K562 (cell line): ENCODE measurements around the gene PLA2G2C. TPM values are rescaled to one million over a fixed set of nuclear protein-coding genes. Genes with fewer than 3 reads are reported as not detected.

ENCODE experiments used
- ARID2 ChIP-seq: fragments of 450-650 bp; IDR thresholded peaks from 2 replicates; pipeline ENCODE4 v1.6.1; 2017; ENCODE audit warnings: antibody characterized with exemption, mild to moderate bottlenecking
- EGR1 ChIP-seq: fragments of 450-650 bp; conservative IDR thresholded peaks from 2 replicates; pipeline ENCODE4 v1.6.1; 2017; ENCODE audit warnings: mild to moderate bottlenecking
- ETV6 ChIP-seq, 3 experiments: fragments of 150-350 bp in 1 of 3; sonication (generic) in 1 of 3; formaldehyde crosslinking in 1 of 3; IDR thresholded peaks; 2 replicates each; pipeline versions ENCODE4 v1.6.1 to v1.8.0; 2014 to 2022; ENCODE audit warnings: borderline replicate concordance in 2 of 3, low read depth in 2 of 3, antibody characterized with exemption in 1 of 3, low read length in 1 of 3, mild to moderate bottlenecking in 1 of 3, missing genetic modification reagents in 1 of 3
- HDAC2 ChIP-seq: fragments of 450-650 bp; IDR thresholded peaks from 2 replicates; pipeline ENCODE4 v1.6.1; 2016; ENCODE audit warnings: mild to moderate bottlenecking
- HLTF ChIP-seq: fragments of 450-650 bp; IDR thresholded peaks from 2 replicates; pipeline ENCODE4 v1.6.1; 2016
- KAT2B ChIP-seq: IDR thresholded peaks from one replicate; pipeline ENCODE4 v1.6.1; 2012; ENCODE audit warnings: low read depth, mild to moderate bottlenecking, control low read depth, inconsistent platforms, low read length, moderate library complexity
- MIER1 ChIP-seq: fragments of 450-650 bp; IDR thresholded peaks from 2 replicates; pipeline ENCODE4 v1.6.1; 2016; ENCODE audit warnings: antibody characterized with exemption, mild to moderate bottlenecking, low read depth
- SMC3 ChIP-seq: conservative IDR thresholded peaks from 2 replicates; pipeline ENCODE4 v1.6.1; 2011; ENCODE audit warnings: low read depth, low read length, improper control_type of control experiment; ENCODE audit not compliant: insufficient read depth
- TAL1 ChIP-seq: fragments of 450-650 bp; IDR thresholded peaks from 2 replicates; pipeline ENCODE4 v1.6.1; 2016; ENCODE audit warnings: mild to moderate bottlenecking
- ZNF143 ChIP-seq: sonication (generic); formaldehyde crosslinking; IDR thresholded peaks from 2 replicates; pipeline ENCODE4 v1.9.0; 2022; ENCODE audit warnings: mild to moderate bottlenecking, missing genetic modification reagents
- ZNF263 ChIP-seq: sonication (generic); formaldehyde crosslinking; IDR thresholded peaks from 2 replicates; pipeline ENCODE4 v1.8.0; 2022; ENCODE audit warnings: mild to moderate bottlenecking, missing genetic modification reagents, borderline replicate concordance
- ZNF764 ChIP-seq: fragments of 250-450 bp; sonication (Bioruptor Pico); IDR thresholded peaks from 2 replicates; pipeline ENCODE4 v1.4.0; 2020; ENCODE audit warnings: low read depth, mild to moderate bottlenecking, moderate library complexity
- polyA plus RNA-seq, 8 experiments: library from polyadenylated mRNA; depleted of rRNA in 4 of 8; stranded (reverse) in 5 of 8; unstranded in 3 of 8; fragments of >200 nt; fragmentation: Nextera tagmentation in 2 of 8; fragmentation: Illumina TruSeq in 1 of 8; extraction: Ambion mirVana in 2 of 8; extraction: Trizol in 1 of 8; gene quantifications; 2 replicates each; pipeline versions ENCODE4 v1.2.1 to v1.2.3, GENCODE V29; 2011 to 2014; ENCODE audit warnings: inconsistent platforms in 1 of 8, missing spikeins in 1 of 8
- total RNA-seq, 7 experiments: library from RNA; depleted of rRNA in 6 of 7; stranded (reverse); fragments of >200 nt in 6 of 7; fragmentation: Illumina TruSeq in 2 of 7; extraction: Trizol in 2 of 7; gene quantifications; 2 replicates each; pipeline versions ENCODE4 v1.2.1 to v1.2.3, GENCODE V29; 2011 to 2021; ENCODE audit warnings: low replicate concordance in 1 of 7
- TF ChIP-seq, protein P1 (sequence below), 2 experiments: fragments of 450-650 bp; IDR thresholded peaks; 2 replicates each; pipeline ENCODE4 v1.6.1; 2016; ENCODE audit warnings: mild to moderate bottlenecking in 2 of 2, borderline replicate concordance in 1 of 2, low read depth in 1 of 2, moderate library complexity in 1 of 2
- TF ChIP-seq, protein P2 (sequence below): fragments of 450-650 bp; IDR thresholded peaks from 2 replicates; pipeline ENCODE4 v1.6.1; 2017; ENCODE audit warnings: antibody characterized with exemption, mild to moderate bottlenecking
- TF ChIP-seq, protein P3 (sequence below): fragments of 450-650 bp; IDR thresholded peaks from 2 replicates; pipeline ENCODE4 v1.6.1; 2016; ENCODE audit warnings: missing biosample characterization, missing genetic modification characterization

The PLA2G2C gene
- total and polyA plus RNA-seq, 9 of the 15 experiments (the other 6 are each of a cell fraction or from before 2014, with no cell fraction given): 0.14 to 0.49 (median 0.21) TPM

DNA sequence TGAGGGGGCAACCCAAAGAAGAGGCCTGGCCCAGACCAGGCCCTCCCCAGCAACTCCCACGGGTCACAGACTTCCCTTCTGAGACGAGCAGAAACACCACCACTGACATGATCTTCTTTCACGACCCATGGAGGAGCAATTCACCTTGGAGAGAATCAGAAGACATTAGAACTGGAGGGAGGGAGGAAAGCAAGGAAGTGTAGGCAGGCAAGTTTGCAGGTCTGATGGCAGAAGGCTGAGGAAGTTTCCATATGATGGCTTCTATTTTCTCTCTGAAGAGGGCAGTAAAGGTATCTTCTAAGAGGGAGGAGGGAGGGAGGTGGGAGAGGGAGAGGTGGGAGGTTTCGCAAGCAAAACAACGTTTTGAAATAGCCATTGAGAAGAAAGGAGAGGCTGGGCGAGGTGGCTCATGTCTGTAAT is 1.8 kb downstream of the PLA2G2C start (continued):
- no peak for TF ChIP-seq HDAC2
- TF ChIP-seq KAT2B: no peak
- no peak for TF ChIP-seq TAL1
- peak; percentile 77; the same call in 1 of the 2 replicates for TF ChIP-seq ZNF263 (CRISPR knock-in tag)
- TF ChIP-seq, protein P1, sequence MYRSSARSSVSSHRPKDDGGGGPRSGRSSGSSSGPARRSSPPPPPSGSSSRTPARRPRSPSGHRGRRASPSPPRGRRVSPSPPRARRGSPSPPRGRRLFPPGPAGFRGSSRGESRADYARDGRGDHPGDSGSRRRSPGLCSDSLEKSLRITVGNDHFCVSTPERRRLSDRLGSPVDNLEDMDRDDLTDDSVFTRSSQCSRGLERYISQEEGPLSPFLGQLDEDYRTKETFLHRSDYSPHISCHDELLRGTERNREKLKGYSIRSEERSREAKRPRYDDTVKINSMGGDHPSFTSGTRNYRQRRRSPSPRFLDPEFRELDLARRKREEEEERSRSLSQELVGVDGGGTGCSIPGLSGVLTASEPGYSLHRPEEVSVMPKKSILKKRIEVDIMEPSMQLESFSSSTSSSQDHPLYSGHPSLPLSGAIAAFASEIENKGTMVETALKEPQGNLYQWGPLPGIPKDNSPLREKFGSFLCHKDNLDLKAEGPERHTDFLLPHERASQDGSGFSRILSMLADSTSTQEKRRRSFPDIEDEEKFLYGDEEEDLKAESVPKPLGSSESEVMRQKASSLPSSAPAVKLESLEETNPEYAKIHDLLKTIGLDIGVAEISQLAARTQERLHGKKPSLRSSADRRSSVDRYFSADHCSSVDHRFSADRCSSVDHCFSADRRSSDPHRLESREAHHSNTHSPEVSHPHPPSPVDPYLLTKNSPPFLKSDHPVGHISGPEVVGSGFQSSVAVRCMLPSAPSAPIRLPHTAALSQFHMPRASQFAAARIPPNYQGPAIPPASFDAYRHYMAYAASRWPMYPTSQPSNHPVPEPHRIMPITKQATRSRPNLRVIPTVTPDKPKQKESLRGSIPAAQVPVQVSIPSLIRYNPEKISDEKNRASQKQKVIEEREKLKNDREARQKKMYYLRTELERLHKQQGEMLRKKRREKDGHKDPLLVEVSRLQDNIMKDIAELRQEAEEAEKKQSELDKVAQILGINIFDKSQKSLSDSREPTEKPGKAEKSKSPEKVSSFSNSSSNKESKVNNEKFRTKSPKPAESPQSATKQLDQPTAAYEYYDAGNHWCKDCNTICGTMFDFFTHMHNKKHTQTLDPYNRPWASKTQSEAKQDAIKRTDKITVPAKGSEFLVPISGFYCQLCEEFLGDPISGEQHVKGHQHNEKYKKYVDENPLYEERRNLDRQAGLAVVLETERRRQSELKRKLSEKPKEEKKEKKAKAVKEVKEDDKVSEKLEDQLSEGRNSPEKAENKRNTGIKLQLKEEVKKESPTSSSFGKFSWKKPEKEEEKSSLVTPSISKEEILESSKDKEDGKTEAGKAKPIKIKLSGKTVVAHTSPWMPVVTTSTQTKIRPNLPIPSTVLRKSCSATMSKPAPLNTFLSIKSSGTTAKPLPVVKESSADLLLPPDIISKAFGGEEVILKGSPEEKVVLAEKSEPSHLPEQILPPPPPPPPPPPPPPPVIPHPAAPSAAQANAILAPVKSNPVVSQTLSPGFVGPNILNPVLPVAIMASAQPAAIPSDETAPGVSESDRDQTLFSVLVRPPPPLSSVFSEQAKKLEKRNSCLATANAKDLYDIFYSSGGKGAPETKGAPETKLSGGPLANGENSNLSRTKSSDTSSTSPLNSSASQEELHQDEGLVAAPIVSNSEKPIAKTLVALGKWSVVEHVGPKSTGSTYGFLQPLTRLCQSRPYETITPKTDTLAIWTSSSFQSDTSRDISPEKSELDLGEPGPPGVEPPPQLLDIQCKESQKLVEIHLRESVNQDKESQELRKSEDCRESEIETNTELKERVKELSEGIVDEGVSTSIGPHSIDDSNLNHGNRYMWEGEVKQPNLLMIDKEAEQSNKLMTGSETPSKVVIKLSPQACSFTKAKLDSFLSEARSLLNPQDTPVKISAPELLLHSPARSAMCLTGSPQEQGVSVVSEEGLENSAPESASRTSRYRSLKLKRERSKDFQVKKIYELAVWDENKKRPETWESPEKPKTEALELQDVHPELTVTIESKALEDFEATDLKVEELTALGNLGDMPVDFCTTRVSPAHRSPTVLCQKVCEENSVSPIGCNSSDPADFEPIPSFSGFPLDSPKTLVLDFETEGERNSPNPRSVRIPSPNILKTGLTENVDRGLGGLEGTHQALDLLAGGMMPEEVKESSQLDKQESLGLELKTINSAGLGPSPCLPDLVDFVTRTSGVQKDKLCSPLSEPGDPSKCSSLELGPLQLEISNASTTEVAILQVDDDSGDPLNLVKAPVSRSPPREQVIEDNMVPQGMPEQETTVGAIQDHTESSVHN (IDR thresholded peaks at IDR 0.05; ENCODE audit: borderline replicate concordance in 1 of 2, low read depth in 1 of 2): no peak
- TF ChIP-seq MIER1: no peak
- 0 out of 2 replicates have a peak, but pooled peaks have one; percentile 28 for TF ChIP-seq ARID2
- no peak for TF ChIP-seq ZNF143
- TF ChIP-seq ETV6 (IDR thresholded peaks at IDR 0.05; ENCODE audit: borderline replicate concordance in 1 of 2, low read depth in 2 of 2, low read length in 1 of 2): peak in 1 of 2 experiments; percentile 51; a peak in 1 of 4 replicates
- no peak for TF ChIP-seq ETV6 (CRISPR knock-in tag; IDR thresholded peaks at IDR 0.05; ENCODE audit: borderline replicate concordance)
- TF ChIP-seq, protein P2, sequence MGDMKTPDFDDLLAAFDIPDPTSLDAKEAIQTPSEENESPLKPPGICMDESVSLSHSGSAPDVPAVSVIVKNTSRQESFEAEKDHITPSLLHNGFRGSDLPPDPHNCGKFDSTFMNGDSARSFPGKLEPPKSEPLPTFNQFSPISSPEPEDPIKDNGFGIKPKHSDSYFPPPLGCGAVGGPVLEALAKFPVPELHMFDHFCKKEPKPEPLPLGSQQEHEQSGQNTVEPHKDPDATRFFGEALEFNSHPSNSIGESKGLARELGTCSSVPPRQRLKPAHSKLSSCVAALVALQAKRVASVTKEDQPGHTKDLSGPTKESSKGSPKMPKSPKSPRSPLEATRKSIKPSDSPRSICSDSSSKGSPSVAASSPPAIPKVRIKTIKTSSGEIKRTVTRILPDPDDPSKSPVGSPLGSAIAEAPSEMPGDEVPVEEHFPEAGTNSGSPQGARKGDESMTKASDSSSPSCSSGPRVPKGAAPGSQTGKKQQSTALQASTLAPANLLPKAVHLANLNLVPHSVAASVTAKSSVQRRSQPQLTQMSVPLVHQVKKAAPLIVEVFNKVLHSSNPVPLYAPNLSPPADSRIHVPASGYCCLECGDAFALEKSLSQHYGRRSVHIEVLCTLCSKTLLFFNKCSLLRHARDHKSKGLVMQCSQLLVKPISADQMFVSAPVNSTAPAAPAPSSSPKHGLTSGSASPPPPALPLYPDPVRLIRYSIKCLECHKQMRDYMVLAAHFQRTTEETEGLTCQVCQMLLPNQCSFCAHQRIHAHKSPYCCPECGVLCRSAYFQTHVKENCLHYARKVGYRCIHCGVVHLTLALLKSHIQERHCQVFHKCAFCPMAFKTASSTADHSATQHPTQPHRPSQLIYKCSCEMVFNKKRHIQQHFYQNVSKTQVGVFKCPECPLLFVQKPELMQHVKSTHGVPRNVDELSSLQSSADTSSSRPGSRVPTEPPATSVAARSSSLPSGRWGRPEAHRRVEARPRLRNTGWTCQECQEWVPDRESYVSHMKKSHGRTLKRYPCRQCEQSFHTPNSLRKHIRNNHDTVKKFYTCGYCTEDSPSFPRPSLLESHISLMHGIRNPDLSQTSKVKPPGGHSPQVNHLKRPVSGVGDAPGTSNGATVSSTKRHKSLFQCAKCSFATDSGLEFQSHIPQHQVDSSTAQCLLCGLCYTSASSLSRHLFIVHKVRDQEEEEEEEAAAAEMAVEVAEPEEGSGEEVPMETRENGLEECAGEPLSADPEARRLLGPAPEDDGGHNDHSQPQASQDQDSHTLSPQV: peak; percentile 27
- peak; percentile 55 for TF ChIP-seq EGR1
- TF ChIP-seq HLTF: 0 out of 2 replicates have a peak, but pooled peaks have one; percentile 47
- TF ChIP-seq SMC3: 0 out of 2 replicates have a peak, but pooled peaks have one; percentile 19
- TF ChIP-seq, protein P3, sequence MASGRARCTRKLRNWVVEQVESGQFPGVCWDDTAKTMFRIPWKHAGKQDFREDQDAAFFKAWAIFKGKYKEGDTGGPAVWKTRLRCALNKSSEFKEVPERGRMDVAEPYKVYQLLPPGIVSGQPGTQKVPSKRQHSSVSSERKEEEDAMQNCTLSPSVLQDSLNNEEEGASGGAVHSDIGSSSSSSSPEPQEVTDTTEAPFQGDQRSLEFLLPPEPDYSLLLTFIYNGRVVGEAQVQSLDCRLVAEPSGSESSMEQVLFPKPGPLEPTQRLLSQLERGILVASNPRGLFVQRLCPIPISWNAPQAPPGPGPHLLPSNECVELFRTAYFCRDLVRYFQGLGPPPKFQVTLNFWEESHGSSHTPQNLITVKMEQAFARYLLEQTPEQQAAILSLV (tag): no peak
- TF ChIP-seq ZNF764 (CRISPR knock-in tag): no peak
